A549 (cell line): Measurements from ENCODE around the gene TTC39B. TPM values are rescaled to one million over a fixed set of nuclear protein-coding genes. Genes with fewer than 3 reads are reported as not detected.

ENCODE experiments used
- ATAC-seq, 2 experiments: fragments of 200-7000 bp in 1 of 2; fragments of >200 bp in 1 of 2; cut with Nextera tagmentation in 1 of 2; cut with Tn5 transposase in 1 of 2; 3 replicates each; pipeline versions ENCODE4 v1.8.0 to v1.9.1; 2018 to 2020; ENCODE audit warnings: mild to moderate bottlenecking in 1 of 2, moderate library complexity in 1 of 2
- CTCF ChIA-PET: fragments of 300-600 bp; sonication (Branson Sonifier 250); formaldehyde crosslinking; extraction: SDS; loops from one replicate; lab custom pipeline; 2021; ENCODE audit warnings: antibody characterized with exemption, inconsistent platforms; lab: Yijun Ruan, JAX
- POLR2A ChIA-PET: fragments of 350-600 bp; formaldehyde crosslinking; extraction: SDS; loops from one replicate; lab custom pipeline; 2021; ENCODE audit warnings: antibody characterized with exemption, inconsistent platforms; lab: Yijun Ruan, JAX
- DNase-seq, 2 experiments: peaks; one replicate each; pipeline versions ENCODE4 v3.0.0 to v3.0.0-alpha.2; 2011 to 2016; ENCODE audit warnings: low read depth in 1 of 2, low spot score in 1 of 2
- FAIRE-seq: peaks from 2 replicates; lab custom pipeline; 2011; peaks lifted over from hg19 to GRCh38; lab: Jason Lieb, UNC
- H3K27ac ChIP-seq, 2 experiments: fragments of >200 bp; sonication (Bioruptor Twin); formaldehyde crosslinking; 3 replicates each; pipeline ENCODE4 v1.5.1; 2016 to 2017
- H3K4me1 ChIP-seq: fragments of >200 bp; sonication (Bioruptor Twin); formaldehyde crosslinking; 3 replicates; pipeline ENCODE4 v1.6.1; 2016
- H3K4me2 ChIP-seq: fragments of >200 bp; sonication (Bioruptor Twin); formaldehyde crosslinking; 3 replicates; pipeline ENCODE4 v1.6.1; 2016
- H3K4me3 ChIP-seq: fragments of >200 bp; sonication (Bioruptor Twin); formaldehyde crosslinking; 3 replicates; pipeline ENCODE4 v1.5.1; 2016
- H3K9me3 ChIP-seq: fragments of >200 bp; sonication (Bioruptor Twin); formaldehyde crosslinking; 3 replicates; pipeline ENCODE4 v1.6.1; 2016
- CBX8 ChIP-seq: fragments of 200-600 bp; sonication (generic); IDR thresholded peaks from 2 replicates; pipeline ENCODE4 v1.6.1; 2016
- CEBPB ChIP-seq, 2 experiments: fragments of >200 bp in 1 of 2; sonication (Bioruptor Twin) in 1 of 2; formaldehyde crosslinking in 1 of 2; IDR thresholded peaks; 2 replicates each; pipeline ENCODE4 v1.6.1; 2012 to 2016
- EHMT2 ChIP-seq: fragments of 200-600 bp; sonication (generic); IDR thresholded peaks from 2 replicates; pipeline ENCODE4 v1.6.1; 2016; ENCODE audit warnings: antibody characterized with exemption, low read depth, mild to moderate bottlenecking, moderate library complexity
- ELK1 ChIP-seq: fragments of 150-350 bp; IDR thresholded peaks from 2 replicates; pipeline ENCODE4 v1.6.1; 2014; ENCODE audit warnings: low read depth, mild to moderate bottlenecking, low read length
- EP300 ChIP-seq, 2 experiments: fragments of >200 bp; sonication (Bioruptor Twin); formaldehyde crosslinking; IDR thresholded peaks; 2 replicates in 1 of 2; 3 replicates in 1 of 2; pipeline ENCODE4 v1.6.1; 2016 to 2017
- ESRRA ChIP-seq: fragments of 150-350 bp; IDR thresholded peaks from 2 replicates; pipeline ENCODE4 v1.6.1; 2014; ENCODE audit warnings: mild to moderate bottlenecking, low read length, borderline replicate concordance
- FOXS1 ChIP-seq: fragments of 250-450 bp; sonication (Bioruptor Pico); IDR thresholded peaks from 2 replicates; pipeline ENCODE4 v1.5.0; 2020; ENCODE audit warnings: mild to moderate bottlenecking, moderate library complexity
- GATA3 ChIP-seq: IDR thresholded peaks from 2 replicates; pipeline ENCODE4 v1.6.1; 2012; ENCODE audit warnings: borderline replicate concordance
- HDAC2 ChIP-seq: fragments of 200-600 bp; sonication (generic); IDR thresholded peaks from 2 replicates; pipeline ENCODE4 v1.6.1; 2016
- HES2 ChIP-seq: fragments of >200 bp; sonication (Bioruptor Twin); formaldehyde crosslinking; IDR thresholded peaks from 2 replicates; pipeline ENCODE4 v1.6.1; 2016
- HOXB13 ChIP-seq: fragments of 250-450 bp; sonication (Bioruptor Pico); IDR thresholded peaks from 2 replicates; pipeline ENCODE4 v1.5.0; 2020; ENCODE audit warnings: low read depth, mild to moderate bottlenecking, moderate library complexity
- HOXB5 ChIP-seq: fragments of 250-450 bp; sonication (Bioruptor Pico); IDR thresholded peaks from 2 replicates; pipeline ENCODE4 v1.5.0; 2020; ENCODE audit warnings: mild to moderate bottlenecking, moderate library complexity
- KDM5A ChIP-seq: fragments of 200-600 bp; sonication (generic); IDR thresholded peaks from 2 replicates; pipeline ENCODE4 v1.6.1; 2016; ENCODE audit warnings: antibody characterized with exemption, mild to moderate bottlenecking
- MAZ ChIP-seq: fragments of 150-350 bp; IDR thresholded peaks from 2 replicates; pipeline ENCODE4 v1.6.1; 2014; ENCODE audit warnings: antibody characterized with exemption, low read depth, low read length, borderline replicate concordance
- MYC ChIP-seq: IDR thresholded peaks from 2 replicates; pipeline ENCODE4 v1.6.1; 2012; ENCODE audit warnings: mild to moderate bottlenecking, inconsistent platforms, low read length, improper control_type of control experiment, borderline replicate concordance
- NPAS2 ChIP-seq: fragments of 250-450 bp; sonication (Bioruptor Pico); IDR thresholded peaks from 2 replicates; pipeline ENCODE4 v1.8.0; 2022; ENCODE audit warnings: mild to moderate bottlenecking, moderate library complexity, borderline replicate concordance
- PHF8 ChIP-seq: fragments of 200-600 bp; sonication (generic); IDR thresholded peaks from 2 replicates; pipeline ENCODE4 v1.6.1; 2016; ENCODE audit warnings: low read depth, mild to moderate bottlenecking, antibody characterized with exemption, moderate library complexity, borderline replicate concordance
- RAD21 ChIP-seq, 2 experiments: fragments of >200 bp in 1 of 2; sonication (Bioruptor Twin) in 1 of 2; formaldehyde crosslinking in 1 of 2; IDR thresholded peaks in 1 of 2; conservative IDR thresholded peaks in 1 of 2; 2 replicates in 1 of 2; 3 replicates in 1 of 2; pipeline ENCODE4 v1.6.1; 2012 to 2018; ENCODE audit warnings: inconsistent platforms in 1 of 2
- RARB ChIP-seq: fragments of 250-450 bp; sonication (Bioruptor Pico); IDR thresholded peaks from 2 replicates; pipeline ENCODE4 v1.8.0; 2021; ENCODE audit warnings: mild to moderate bottlenecking, moderate library complexity
- RFX5 ChIP-seq: fragments of 450-650 bp; IDR thresholded peaks from 2 replicates; pipeline ENCODE4 v1.7.1; 2014; ENCODE audit warnings: antibody characterized with exemption, mild to moderate bottlenecking, moderate library complexity
- SMC3 ChIP-seq: fragments of >200 bp; sonication (Bioruptor Twin); formaldehyde crosslinking; IDR thresholded peaks from 3 replicates; pipeline ENCODE4 v1.6.1; 2018; ENCODE audit warnings: inconsistent platforms
- TFCP2L1 ChIP-seq: fragments of 250-450 bp; sonication (Bioruptor Pico); IDR thresholded peaks from 2 replicates; pipeline ENCODE4 v1.5.0; 2021; ENCODE audit warnings: mild to moderate bottlenecking
- TP53 ChIP-seq: fragments of 250-450 bp; sonication (Bioruptor Pico); IDR thresholded peaks from 2 replicates; pipeline ENCODE4 v1.5.0; 2021; ENCODE audit warnings: mild to moderate bottlenecking, moderate library complexity
- ZNF302 ChIP-seq: fragments of 250-450 bp; sonication (Bioruptor Pico); IDR thresholded peaks from 2 replicates; pipeline ENCODE4 v1.9.0; 2021; ENCODE audit warnings: inconsistent platforms, mild to moderate bottlenecking, moderate library complexity
- ZSCAN20 ChIP-seq: fragments of 250-450 bp; sonication (Bioruptor Pico); IDR thresholded peaks from 2 replicates; pipeline ENCODE4 v1.8.0; 2022; ENCODE audit warnings: mild to moderate bottlenecking, moderate library complexity
- WGBS: methylation state at CpG from one replicate; pipeline ENCODE4 v1.1.6; 2017; ENCODE audit errors: missing lambda C conversion rate; 5-methylcytosine and 5-hydroxymethylcytosine counted together
- polyA plus RNA-seq, 4 experiments: library from polyadenylated mRNA; depleted of rRNA in 3 of 4; stranded (reverse); fragments of >200 nt; fragmentation: RNase III in 1 of 4; extraction: RNeasy Plus Mini Kit Qiagen cat#74134 plus additional on column Dnase treatment in 1 of 4; gene quantifications; 2 replicates in 3 of 4; 3 replicates in 1 of 4; pipeline ENCODE4 v1.2.3, GENCODE V29; 2011 to 2017

TTC39B gene
- polyA plus RNA-seq, 2 of the 4 experiments (the other 2 are of a cell fraction): 0.94 to 4.4 TPM

- TF ChIP-seq ESRRA: no peak
- TF ChIP-seq HOXB5 (CRISPR knock-in tag): no peak
- TF ChIP-seq, all 56 proteins: peak for 0
These were observed 106.9 kb downstream of the TTC39B start (continued) for GRCh38 chr9:15200111-15200510.

GRCh38 chr9:15192856-15193255 lies 114.2 kb downstream of the TTC39B start:
- ATAC-seq (no peak), DNase-seq (no peak), FAIRE-seq (no peak)
- POLR2A ChIA-PET: no interaction called here
- CTCF ChIA-PET: no interaction called here
- no peaks in the 10 kb centered on the region for H3K9me3 ChIP-seq
- H3K27ac ChIP-seq: no peak overlapping the region
- H3K4me2 ChIP-seq: no peak overlapping the region
- no peaks in the 10 kb centered on the region for H3K4me1 ChIP-seq
- 79% methylated on average over 5 of the region's 5 CpGs for WGBS
- TF ChIP-seq CEBPB (IDR thresholded peaks at IDR 0.05) (no peak), ZSCAN20 (CRISPR knock-in tag) (no peak), EP300 (IDR thresholded peaks at IDR 0.05) (no peak), FOXS1 (CRISPR knock-in tag) (no peak), TFCP2L1 (CRISPR knock-in tag) (no peak), KDM5A (no peak), RARB (no peak), HOXB5 (CRISPR knock-in tag) (no peak), ZNF302 (CRISPR knock-in tag) (no peak), MAZ (no peak), MYC (no peak), ELK1 (no peak), EHMT2 (no peak), CBX8 (no peak)
- H3K4me3 ChIP-seq: no peak overlapping the region

GRCh38 chr9:15191378-15191777 lies 115.6 kb downstream of the TTC39B start:
- ChIA-PET POLR2A (no interaction called here), CTCF (no interaction called here)
- Histone ChIP-seq H3K4me1 (no peaks in the 10 kb centered on the region), H3K27ac (no peak overlapping the region), H3K4me3 (no peak overlapping the region), H3K4me2 (no peak overlapping the region), H3K9me3 (no peaks in the 10 kb centered on the region)
- DNase-seq: no peak
- no peak for ATAC-seq
- FAIRE-seq: no peak
- no peak for TF ChIP-seq ESRRA
- no peak for TF ChIP-seq ZSCAN20 (CRISPR knock-in tag)
- TF ChIP-seq SMC3: no peak
- TF ChIP-seq GATA3: no peak
- no peak for TF ChIP-seq HES2
- no peak for TF ChIP-seq PHF8
- TF ChIP-seq ELK1: no peak
- TF ChIP-seq RFX5: no peak
- no peak for TF ChIP-seq HOXB13 (CRISPR knock-in tag)
- TF ChIP-seq TP53: no peak
- TF ChIP-seq HDAC2: no peak
- TF ChIP-seq RAD21 (conservative IDR thresholded peaks at IDR 0.05 in 1 of 2, IDR thresholded peaks at IDR 0.05 in 1 of 2): no peak
- no peak for TF ChIP-seq NPAS2 (CRISPR knock-in tag)
